Stimulated activated CD4-positive, alpha-beta T cell treated with anti-CD3 and anti-CD28 coated beads, Interleukin-2, amount 100 ng/mL, for 4 hours (primary cell): ENCODE data around the gene PCNT.

Experiments
- DNase-seq: peaks from one replicate; pipeline ENCODE4 v3.0.0-alpha.2; 2020; ENCODE audit warnings: low read depth

The PCNT gene

GRCh38 chr21:46336603-46337002 lies 12.6 kb downstream of the PCNT start:
- no peak for DNase-seq

- DNase-seq: no peak
Observed at GRCh38 chr21:46340998-46341397, 17.0 kb downstream of the PCNT start.

- DNase-seq: no peak
Observed at GRCh38 chr21:46344219-46344915, 20.4 kb downstream of the PCNT start.

- no peak for DNase-seq
Observed at GRCh38 chr21:46345861-46346260, 21.9 kb downstream of the PCNT start.

- no peak for DNase-seq
Observed at GRCh38 chr21:46346296-46347202, 22.6 kb downstream of the PCNT start.

GRCh38 chr21:46347203-46347550 lies 23.2 kb downstream of the PCNT start:
- DNase-seq: no peak

- DNase-seq: no peak
Observed at GRCh38 chr21:46347791-46348381, 23.9 kb downstream of the PCNT start.

- no peak for DNase-seq
Observed at GRCh38 chr21:46349134-46349760, 25.3 kb downstream of the PCNT start.

GRCh38 chr21:46350571-46350970 lies 26.6 kb downstream of the PCNT start:
- DNase-seq: no peak

GRCh38 chr21:46350981-46351380 lies 27.0 kb downstream of the PCNT start:
- no peak for DNase-seq

- DNase-seq: no peak
Observed at GRCh38 chr21:46351476-46352163, 27.7 kb downstream of the PCNT start.

GRCh38 chr21:46352164-46352515 lies 28.2 kb downstream of the PCNT start:
- DNase-seq: no peak

- no peak for DNase-seq
Observed at GRCh38 chr21:46352913-46353312, 29.0 kb downstream of the PCNT start.

- no peak for DNase-seq
Observed at GRCh38 chr21:46354046-46354445, 30.1 kb downstream of the PCNT start.

GRCh38 chr21:46354518-46354917 lies 30.6 kb downstream of the PCNT start:
- DNase-seq: no peak

- no peak for DNase-seq
Observed at GRCh38 chr21:46355161-46356004, 31.4 kb downstream of the PCNT start.

GRCh38 chr21:46356005-46356338 lies 32.0 kb downstream of the PCNT start:
- DNase-seq: no peak

- no peak for DNase-seq
Observed at GRCh38 chr21:46356494-46357334, 32.8 kb downstream of the PCNT start.

- DNase-seq: no peak
Observed at GRCh38 chr21:46357335-46357604, 33.3 kb downstream of the PCNT start.

GRCh38 chr21:46357684-46358425 lies 33.9 kb downstream of the PCNT start:
- no peak for DNase-seq
